HS-27A (cell line): ENCODE data around the gene ZBTB16.

Experiments
- DNase-seq: peaks from one replicate; pipeline ENCODE4 v3.0.0-alpha.2; 2012; ENCODE audit warnings: low read depth, missing footprints

The ZBTB16 gene

DNA sequence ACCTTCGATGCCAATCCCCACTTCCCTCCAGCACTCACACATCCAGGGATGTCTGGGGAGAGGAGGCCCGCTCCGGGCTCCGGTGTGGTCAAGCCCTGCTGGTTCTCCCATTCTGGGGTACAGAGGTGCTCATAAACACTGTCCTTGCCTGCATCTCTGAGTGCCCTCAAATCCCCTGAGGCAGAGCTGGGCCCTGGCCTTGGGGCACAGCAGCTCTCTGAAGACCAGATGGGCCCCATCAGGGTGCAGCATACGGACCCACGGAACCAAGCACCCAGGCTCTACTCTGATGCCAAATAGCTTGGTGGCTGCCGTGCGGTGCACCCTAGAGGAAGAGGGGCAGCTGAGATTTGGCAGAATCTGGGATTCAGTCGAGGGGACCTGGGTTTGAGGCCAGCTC is 201.0 kb downstream of the ZBTB16 start:
- DNase-seq = no peak

DNA sequence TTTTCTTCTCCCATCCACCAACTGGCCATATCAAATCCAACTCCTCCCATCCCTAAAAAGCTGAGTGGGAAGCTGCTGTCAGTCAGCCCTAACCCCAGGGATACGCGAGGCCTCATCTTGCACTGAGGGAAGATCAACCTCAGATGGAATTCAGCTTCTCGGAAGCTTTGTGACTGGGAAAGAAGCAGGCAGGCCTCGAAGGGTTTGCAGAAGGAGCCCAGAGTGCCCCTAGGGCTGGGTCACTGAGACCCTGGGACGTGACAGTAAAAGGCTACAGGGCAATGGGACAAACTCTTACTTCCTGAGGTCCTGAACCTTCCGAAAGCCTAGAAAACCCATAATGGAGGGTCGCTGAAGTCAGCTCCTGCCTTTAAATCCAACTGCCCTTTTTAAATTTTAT is 202.3 kb downstream of the ZBTB16 start:
- DNase-seq = no peak

GRCh38 chr11:114262681-114263512 is 203.4 kb downstream of the ZBTB16 start:
- no peak for DNase-seq

- no peak for DNase-seq
These were observed 204.1 kb downstream of the ZBTB16 start for GRCh38 chr11:114263513-114264170.

DNA sequence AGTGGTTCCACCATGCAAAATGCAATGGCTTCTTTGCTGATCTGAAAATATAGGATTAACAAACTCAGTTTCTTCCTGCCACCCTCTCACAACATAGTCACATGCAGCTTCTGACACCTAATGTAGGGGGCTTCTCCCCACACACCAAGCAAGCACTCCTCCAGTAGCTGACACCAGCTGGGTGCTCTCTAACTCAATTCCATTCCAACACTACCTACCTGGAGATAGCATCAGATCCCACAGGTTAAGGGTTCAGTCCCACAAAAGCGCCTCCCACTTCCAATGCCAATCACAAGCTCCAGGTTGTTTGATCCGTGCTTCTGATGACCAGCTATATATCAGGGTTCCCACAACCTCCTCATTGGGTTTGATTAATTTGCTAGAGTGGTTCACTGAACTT is 204.9 kb downstream of the ZBTB16 start:
- no peak for DNase-seq

- no peak for DNase-seq
These were observed 205.8 kb downstream of the ZBTB16 start for GRCh38 chr11:114265122-114265878.

DNA sequence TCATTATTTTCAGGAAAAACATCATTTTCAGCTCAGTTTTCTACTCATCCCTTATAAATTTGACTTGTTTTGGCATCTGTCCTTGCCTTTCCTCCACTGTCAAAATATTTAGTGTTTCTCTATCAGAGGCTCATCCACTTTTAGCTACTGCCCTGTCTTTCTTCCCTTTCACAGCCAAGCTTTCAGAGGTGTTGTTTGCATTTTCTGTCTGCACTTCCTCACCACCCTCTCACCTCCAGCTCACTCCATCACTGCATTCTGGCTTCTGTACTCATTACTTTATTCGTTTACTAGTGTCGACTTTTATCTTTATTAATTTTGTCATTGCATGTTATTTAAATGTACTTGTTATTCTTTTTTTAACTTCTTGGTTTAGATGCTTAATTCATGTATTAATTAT is 210.0 kb downstream of the ZBTB16 start:
- DNase-seq = no peak

GRCh38 chr11:114270531-114271270 is 211.2 kb downstream of the ZBTB16 start:
- no peak for DNase-seq

DNA sequence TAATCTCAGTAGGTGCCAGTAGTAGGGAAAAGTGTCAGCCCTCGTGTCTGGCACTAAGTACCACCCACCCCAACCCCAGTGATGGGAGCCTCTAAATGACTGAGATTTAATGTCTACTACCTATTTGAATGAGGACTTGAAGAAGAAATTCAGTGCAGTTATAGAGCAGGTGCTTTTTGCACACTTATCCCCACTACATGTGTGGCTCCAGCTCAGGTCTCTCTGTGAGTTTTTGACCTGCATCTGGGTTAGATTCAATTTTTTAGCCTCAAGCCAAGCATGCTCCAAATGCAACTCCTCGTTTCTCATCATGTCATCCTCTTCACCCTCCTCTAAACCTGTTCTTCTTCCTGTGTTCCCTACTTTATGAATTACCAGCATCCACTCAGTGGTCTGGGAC is 211.8 kb downstream of the ZBTB16 start:
- DNase-seq = no peak

DNA sequence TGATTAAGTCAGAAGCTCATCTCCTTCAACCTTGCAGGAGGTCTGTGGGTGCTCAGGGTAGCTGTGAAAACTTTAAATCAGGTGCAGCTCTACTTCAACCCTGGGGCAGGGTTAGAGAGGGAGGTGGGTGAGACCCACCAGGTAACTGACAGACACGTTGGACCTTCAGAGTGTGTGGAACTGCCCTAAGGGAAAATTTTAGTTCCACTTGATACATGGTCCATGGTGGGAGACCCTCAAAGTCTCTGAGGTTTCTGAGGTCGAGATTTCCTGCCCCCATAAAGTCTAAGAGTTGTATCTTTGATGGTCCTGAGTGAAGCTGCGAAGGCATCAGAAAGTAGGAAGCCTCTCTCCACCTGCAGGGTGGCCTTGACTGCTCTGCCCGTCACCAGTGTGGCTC is 212.8 kb downstream of the ZBTB16 start:
- DNase-seq = no peak

GRCh38 chr11:114273071-114273470 is 213.6 kb downstream of the ZBTB16 start:
- DNase-seq = no peak

DNA sequence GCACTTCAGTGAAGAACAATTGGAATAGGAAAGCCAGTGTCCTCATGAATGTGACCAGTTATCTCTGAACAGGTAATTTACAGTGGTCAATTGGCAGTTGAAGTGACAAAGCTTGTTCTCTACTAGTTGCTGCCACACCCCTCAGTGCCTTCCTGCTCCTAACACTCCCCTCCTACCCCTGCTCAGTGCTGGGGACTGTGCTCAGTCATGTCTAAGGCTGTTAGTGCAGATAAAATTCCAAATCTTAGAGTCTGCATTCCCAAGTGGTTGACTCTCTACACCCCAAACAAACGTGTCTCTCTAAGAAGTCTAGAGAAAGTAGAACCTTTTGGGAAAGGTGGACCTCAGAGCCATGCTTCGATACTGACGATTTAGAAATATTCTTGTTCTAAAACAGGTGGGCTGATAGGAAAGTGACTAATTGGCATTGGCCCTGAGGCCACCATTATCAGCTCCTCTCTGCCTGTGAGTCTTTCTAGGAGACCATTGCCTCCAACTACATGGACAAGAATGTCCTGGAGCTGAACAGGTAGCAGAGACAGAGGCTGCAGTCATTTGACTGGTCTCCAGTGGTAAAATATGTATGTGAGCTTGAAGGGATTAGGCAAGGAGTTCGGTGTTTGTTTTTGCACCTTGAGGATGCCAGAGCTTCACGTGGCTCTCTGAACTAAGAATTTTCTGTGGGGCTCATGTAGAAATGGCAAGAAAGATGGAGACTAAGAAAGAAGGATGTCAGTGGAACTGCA is 214.6 kb downstream of the ZBTB16 start:
- DNase-seq = no peak

GRCh38 chr11:114274637-114275036 is 215.1 kb downstream of the ZBTB16 start:
- no peak for DNase-seq

- no peak for DNase-seq
These were observed 215.8 kb downstream of the ZBTB16 start for GRCh38 chr11:114275280-114275679.

GRCh38 chr11:114276077-114276476 is 216.6 kb downstream of the ZBTB16 start:
- no peak for DNase-seq

DNA sequence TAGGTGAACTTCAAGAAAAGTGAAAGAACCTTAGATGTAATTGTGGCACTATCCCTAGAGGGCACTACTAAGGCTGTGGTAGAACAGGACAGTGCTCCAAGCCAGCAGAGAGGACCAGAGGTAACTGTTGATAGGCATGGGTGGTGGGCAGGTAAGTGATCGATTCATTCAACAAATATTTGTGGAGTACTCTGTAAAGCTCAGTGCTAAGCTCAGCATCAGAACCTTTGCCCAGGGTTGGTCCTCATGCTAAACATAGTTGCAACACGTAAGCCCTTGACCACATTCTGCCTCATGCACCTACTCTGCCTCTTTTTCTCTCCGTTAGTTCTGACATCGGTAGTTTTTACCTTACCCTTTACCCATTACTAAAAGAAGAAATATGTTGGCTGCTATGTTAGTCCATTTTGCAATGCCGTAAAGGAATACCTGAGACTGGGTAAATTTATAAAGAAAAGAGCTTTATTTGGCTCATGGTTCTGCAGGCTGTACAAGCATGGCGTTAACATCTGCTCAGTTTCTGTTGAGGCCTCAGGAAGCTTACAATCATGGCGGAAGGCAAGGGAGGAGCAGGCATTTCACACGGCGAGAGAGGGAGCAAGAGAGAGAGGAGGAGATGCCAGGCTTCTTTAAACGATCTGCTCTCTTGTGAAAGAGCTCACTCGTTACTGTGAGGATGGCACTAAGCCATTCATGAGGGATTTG is 218.3 kb downstream of the ZBTB16 start:
- no peak for DNase-seq

DNA sequence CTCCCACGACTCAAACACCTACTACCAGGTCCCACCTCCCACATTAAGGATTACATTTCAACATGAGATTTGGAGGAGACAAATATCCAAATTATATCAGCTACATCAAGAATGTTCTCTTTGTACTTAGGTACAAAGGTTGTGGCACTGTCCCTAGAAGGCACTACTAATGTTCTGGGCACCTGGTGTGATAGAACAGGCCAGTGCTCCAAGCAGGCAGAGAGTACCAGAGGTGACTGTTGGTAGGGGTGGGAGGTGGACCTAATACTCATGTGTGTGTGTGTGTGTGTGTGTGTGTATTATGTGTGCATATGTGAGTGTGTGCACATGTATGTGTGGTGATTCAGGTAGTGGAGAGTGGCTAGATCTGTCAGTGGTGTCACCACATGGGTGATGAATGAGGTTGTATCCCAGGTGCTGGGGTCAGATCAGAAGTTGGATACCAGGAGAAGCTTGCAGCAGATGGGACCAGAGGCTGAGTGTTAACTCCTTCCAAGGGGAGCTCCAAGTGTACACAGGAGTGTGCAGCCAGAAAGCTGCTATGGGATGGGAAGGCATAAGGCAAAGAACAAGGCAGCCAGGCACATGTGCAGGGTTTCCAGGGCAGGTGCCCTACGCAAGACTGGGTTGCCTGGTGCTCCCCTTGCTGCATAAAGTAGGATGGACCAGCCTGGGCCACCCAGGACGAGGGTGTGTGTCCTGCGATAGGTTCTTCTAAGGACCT is 219.0 kb downstream of the ZBTB16 start:
- no peak for DNase-seq

DNA sequence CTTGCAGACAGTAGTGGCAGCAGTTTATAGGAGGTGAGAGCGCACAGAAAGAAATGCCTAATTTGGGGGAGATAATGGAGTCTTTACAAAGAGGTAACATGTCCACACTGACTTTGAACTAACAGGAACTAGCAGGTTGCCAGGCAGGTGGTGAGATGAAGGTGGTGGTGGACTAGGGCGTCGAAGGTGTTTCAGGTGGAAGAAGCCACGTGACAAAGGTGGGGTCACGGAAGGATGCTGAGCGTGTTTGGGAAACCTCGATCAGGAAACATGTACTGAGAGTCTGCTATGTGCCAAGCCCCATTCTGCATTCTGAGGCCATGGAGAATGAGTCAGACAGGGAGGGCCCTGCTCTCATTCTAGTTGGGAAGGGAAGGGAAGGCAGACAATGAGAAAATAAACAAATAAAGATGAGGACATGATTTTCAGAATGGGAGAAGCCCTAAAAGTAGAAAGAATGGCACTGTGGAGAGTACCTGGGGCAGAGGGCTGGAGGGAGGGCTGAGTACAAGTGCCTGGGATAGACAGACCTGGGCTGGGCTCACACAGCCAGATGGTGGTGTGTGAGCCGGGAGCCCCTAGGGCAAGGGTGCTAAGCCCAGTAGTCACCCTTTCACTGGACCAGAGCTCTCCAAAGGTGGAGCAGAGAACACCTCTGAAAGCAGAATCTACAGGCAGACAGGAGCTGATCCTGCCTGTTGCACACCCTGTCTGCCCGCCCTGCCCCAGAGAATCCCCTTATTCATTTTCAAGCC is 220.5 kb downstream of the ZBTB16 start:
- DNase-seq = no peak

DNA sequence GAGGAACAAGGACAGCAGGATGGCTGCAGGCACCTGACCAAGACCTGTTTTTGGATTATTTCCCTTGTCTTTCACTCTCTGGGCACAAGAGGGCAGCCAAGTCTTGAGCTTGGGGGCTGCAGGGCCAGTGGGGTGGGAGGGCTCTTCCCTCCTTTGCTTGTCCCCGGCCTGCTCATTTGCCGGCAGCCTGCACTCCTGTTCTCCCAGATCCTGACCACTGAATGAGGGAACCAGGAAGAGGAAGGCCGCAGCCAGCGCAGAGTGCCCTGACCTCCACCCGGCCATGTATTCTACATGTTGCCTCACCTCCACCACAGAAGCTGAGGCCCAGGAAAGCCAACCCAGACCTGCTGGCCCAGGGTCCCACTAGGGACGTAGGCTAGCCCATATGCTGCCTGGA is 221.2 kb downstream of the ZBTB16 start:
- no peak for DNase-seq
